Measurements from ENCODE around the gene CCDC60. TPM values are rescaled to one million over a fixed set of nuclear protein-coding genes. Genes with fewer than 3 reads are reported as not detected.

CCDC60 gene
- polyA plus RNA-seq, 4 donors: 0.15 to 0.20 (median 0.19) TPM; not detected in 1

DNA sequence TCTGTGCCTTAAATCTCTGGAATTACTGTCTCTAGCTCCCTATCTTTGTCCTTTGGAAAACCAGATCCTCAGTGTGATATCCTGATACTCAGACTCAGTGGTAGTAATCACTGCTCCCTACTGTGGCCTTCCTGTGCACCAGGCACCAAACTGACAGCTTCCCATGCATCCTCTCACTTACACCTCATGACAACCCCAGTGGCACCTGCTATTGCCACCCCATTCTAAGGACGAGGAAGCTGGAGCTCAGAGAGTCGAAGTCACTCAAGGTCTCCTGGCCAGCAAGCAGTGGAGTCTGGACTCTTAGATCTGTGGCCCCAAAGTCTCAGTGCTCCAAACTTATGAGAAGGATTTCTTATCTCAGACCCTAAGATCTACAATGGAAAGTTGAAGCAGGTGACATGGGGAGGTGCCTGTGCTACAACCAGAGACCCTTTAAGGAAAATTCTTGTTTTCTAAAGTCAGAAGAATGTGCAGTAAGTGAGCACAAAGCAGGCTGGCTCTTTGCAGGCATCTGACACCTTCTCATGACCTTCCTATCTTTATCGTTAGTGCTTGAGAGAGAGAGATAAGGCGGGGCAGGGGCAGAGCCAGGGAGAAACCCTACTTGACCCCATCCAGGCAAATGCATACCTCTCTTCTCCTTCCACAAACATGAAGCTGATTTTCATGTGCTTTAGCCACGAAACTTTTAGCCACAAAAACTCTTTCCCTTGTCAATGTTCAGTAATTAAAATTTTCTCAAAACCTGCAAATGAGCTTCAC lies 47.1 kb downstream of the CCDC60 start:
- no peak for DNase-seq (ENCODE audit: low read depth in 4 of 4, low spot score in 3 of 4)

DNA sequence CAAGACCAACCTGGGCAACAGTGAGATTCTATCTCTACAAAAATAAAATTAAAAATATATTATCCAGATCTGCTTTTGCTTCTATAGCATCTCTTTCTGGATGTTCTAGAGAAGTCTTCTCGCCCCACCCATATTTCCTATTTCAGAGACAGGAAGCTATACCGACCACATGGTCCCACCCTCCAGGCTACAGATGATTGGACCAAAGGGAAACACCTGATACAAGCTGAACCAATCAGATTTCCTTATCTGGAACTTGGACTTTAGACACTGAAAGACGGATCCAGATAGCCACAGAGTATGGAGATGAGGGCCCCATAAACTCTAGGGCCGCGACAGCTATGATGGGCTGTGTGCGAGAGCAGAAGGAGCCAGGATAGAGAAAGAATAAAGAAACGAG lies 48.7 kb downstream of the CCDC60 start:
- no peak for DNase-seq (ENCODE audit: low read depth in 4 of 4, low spot score in 3 of 4)

DNA sequence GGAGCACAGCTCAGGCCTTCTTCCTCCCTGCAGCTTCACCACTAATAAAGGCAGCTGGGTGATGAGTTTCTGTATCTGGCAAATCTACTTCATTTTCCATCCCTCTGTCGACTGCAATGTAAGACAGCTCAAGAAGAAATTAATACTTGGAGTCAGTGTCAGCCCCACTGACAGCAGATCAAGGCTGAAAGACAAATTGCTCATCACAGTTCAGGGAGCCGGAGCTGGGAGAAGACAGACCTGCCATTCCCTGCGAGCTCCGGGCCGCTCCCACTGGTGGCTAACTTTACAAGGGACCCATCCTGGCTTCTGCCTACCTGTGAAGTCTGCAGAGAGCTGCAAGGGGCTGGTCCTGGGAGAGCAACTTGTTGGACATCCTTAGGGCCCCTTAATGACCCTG lies 49.8 kb downstream of the CCDC60 start:
- DNase-seq (ENCODE audit: low read depth in 4 of 4, low spot score in 3 of 4): no peak

DNA sequence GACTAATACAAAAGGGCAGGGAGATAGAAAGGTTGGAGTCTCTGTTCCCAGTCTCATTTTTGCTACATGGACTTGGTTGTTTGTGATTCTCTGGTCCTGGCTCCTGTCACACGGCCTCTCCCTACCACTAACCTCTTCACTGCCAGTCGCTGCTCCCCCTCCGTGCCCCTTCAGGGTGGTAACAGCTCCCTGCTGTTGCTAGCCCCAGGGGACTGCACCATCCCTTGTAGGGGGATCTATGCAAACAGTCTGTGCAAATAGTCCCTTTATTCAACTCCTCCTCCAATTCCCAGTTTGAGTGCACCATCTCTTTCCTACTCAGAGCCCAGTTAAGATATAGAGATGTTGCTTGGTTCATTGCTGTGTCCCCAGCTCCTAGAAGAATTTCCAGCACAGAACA lies 51.1 kb downstream of the CCDC60 start:
- DNase-seq (ENCODE audit: low read depth in 4 of 4, low spot score in 3 of 4): no peak

DNA sequence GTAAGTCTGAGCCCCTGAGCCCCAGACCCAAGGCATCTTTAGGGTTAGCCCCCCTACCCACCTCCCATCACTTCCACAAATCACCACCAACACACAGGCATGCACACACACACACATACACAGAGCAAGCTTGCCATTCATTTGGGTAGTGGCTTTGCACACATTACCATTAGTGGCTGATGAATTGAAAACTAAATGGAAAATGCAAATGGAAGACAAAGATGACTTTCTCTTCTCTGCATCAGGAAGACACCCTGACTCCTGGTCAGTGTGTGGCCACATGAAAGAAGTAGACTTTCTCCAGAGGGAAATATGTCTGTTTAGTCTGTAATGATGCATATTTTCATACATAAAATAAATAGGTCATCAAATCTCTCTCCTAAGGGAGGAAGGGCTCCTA lies 55.2 kb downstream of the CCDC60 start:
- no peak for DNase-seq (ENCODE audit: low read depth in 4 of 4, low spot score in 3 of 4)

DNA sequence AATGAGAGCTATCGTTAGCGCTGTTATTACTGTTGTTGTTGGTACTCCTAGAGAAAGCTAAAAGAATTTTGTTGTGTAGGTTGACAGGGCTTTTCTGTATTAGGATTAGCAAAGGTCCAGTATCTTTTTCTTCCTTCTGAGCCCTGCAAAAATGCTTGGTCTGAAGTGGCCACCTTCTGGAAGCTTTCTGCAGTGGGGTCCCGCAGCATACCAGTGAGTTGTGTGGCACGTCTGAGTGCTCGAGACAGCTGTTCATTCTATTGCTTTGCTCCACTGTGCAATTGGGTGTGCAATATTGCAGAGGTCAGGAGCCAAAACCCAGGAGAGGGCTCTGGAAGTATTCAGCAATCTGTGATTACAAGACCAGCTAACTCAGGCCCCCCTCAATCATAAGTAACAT lies 57.1 kb downstream of the CCDC60 start:
- no peak for DNase-seq (ENCODE audit: low read depth in 4 of 4, low spot score in 3 of 4)

DNA sequence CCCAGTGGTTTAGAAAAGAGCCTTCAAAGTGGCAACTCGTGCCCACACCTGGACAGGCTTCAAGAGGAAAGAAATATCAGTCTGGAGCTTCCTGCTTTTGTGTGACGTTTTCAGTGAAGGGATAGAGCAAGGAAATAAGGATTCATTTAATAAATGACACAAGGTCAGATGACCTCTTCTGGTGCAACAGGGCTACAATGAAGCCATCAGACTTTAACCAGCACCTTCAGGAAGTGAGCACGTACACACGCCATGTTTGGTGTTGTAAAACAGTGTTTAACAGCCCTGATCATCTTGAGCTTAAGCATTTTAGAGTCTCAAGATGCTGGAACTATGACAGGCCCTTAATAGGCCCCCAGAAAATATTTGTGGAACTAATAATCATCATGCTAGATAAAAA lies 59.1 kb downstream of the CCDC60 start:
- no peak for DNase-seq (ENCODE audit: low read depth in 4 of 4, low spot score in 3 of 4)

DNA sequence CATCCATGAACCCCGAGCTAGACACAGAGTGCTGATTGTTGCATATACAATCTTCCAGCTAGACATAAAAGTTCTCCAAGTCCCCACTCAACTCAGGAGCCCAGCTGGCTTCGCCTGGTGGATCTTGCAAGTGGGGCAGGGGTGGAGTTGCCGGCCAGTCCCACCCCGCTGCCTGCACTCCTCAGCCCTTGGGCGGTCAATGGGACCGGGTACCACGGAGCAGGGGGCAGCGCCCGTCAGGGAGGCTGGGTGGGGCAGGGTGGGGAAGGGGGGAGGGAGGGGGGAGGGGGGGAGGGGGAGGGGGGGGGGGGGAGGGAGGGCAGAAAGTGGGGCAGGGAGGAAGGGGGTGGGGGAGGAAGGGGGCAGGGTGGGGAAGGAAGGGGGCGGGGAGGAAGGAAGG lies 63.0 kb downstream of the CCDC60 start:
- DNase-seq (ENCODE audit: low read depth in 4 of 4, low spot score in 3 of 4): no peak

DNA sequence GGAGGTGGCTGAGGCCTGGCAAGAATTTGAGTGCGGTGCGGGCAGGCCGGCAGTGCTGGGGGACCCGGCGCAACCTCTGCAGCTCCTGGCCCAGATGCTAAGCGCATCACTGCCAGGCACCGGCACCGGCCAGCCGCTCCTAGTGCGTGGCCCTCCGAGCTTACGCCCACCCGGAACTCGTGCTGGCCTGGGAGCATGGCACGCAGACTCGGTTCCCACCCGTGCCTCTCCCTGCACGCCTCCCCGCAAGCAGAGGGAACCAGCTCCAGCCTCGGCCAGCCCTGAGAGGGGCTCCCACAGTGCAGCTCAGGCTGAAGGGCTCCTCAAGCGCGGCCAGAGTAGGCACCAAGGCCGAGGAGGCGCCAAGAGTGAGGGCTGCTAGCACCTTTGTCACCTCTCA lies 63.7 kb downstream of the CCDC60 start:
- DNase-seq (ENCODE audit: low read depth in 4 of 4, low spot score in 3 of 4): no peak

DNA sequence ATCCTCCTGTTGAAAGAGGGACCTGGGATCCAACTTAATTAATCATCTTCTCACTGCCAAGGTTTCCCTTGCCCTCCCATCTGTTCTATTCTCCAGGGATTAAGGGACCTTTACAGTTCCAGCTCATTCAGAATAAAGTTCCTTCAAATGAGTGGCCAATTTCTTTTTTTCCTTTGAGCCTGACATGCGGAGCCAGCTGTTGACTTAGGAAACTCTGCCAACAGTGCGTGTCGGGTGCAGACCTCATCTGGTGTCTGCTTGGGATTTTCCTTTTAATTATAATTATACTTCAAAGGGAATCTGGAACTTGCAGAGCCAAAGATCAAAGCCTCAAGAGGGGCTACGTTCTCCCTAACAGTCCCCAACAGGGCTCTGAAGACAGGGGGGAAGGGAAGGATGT lies 64.8 kb downstream of the CCDC60 start:
- no peak for DNase-seq (ENCODE audit: low read depth in 4 of 4, low spot score in 3 of 4)

DNA sequence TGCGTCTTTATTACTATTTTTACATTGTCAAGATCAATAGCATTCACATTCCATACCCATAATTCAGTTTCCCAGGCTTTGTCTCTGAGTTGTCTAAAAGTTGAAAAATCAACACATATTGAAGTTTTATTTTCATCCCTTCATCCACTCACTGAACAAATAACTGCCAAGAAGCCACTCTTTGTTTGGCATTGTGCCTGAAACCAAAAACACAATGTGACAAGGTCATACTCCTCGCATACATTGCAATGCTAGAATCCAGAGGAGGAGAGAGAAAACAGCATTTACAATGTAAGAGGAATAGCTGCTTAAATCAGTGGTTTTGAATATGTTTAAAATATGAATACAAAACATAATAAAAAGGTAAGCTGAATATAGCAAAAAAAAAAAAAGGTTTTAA lies 71.8 kb downstream of the CCDC60 start:
- no peak for DNase-seq (ENCODE audit: low read depth in 4 of 4, low spot score in 3 of 4)

DNA sequence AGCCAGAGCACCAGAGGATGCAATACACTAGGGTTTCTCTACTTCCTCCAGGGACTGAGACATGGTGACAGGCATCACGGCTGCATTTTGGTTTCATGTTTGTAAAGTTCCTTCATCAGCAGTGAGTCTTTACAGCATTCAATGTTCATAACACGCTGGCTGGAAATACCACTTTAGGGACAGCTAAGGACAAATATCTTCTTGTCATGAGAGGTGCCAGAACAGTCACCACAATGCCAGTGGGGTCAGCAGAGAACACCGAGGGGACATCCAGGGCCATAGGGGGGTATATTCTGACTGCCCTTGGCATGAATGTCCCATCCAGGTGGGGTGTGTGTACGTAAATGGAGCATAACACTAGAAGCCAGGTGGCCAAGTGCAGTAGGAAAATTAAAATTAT lies 72.3 kb downstream of the CCDC60 start:
- no peak for DNase-seq (ENCODE audit: low read depth in 4 of 4, low spot score in 3 of 4)

DNA sequence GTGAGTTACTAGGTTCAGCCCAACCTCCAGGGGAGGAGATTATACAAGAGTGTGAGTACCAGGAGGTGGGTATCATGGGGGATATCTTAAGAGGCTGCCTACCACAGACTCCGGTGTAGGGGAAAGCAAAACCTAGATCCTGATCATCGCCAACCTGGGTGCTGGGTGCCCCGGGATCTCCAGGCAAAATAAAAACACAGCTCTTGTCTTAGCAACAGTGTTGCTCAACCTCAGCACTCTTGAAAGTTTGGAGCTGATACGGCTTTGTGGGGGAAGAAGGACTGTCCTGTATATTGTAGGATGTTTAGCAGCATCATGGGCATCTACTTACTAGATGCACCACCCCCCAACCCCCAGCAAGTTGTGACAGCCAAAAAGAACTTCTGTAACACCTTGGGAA lies 74.5 kb downstream of the CCDC60 start:
- no peak for DNase-seq (ENCODE audit: low read depth in 4 of 4, low spot score in 3 of 4)

DNA sequence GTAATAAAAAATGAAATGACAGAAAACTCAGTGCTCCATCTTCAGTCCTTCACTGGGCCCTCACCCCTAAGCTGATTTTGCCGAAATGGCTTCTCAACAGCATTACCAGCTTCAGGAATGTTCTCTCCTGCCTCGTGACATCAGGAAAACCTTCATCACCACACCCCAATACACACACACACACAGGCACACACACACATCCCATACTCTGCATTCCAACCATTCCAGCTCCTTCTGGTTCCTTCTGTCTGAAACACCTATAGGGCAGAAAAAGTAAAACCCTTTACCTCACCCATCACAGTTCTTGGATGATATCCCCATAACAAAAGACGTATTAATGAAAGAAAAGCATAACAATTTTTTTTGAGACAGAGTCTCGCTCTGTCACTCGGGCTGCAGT lies 75.9 kb downstream of the CCDC60 start:
- DNase-seq (ENCODE audit: low read depth in 4 of 4, low spot score in 3 of 4): no peak

DNA sequence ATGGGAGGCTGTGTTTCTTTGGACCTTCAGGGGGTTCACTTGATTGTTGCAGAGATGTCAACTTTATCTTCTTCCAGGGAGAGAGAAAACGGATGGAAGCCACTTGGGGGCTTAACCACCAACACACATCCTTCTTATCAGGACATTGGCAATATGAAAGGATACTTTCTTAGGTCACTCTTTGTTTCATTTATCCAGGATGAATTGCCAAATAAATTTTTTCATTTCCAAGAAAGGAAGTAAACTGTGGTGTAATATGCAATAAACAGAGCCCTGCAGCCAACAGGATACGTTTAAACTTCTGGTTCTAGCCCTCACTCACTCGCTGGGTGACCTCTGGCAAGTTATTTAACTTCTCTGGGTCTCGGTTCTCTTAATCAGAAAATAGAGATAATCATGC lies 77.8 kb downstream of the CCDC60 start:
- no peak for DNase-seq (ENCODE audit: low read depth in 4 of 4, low spot score in 3 of 4)

DNA sequence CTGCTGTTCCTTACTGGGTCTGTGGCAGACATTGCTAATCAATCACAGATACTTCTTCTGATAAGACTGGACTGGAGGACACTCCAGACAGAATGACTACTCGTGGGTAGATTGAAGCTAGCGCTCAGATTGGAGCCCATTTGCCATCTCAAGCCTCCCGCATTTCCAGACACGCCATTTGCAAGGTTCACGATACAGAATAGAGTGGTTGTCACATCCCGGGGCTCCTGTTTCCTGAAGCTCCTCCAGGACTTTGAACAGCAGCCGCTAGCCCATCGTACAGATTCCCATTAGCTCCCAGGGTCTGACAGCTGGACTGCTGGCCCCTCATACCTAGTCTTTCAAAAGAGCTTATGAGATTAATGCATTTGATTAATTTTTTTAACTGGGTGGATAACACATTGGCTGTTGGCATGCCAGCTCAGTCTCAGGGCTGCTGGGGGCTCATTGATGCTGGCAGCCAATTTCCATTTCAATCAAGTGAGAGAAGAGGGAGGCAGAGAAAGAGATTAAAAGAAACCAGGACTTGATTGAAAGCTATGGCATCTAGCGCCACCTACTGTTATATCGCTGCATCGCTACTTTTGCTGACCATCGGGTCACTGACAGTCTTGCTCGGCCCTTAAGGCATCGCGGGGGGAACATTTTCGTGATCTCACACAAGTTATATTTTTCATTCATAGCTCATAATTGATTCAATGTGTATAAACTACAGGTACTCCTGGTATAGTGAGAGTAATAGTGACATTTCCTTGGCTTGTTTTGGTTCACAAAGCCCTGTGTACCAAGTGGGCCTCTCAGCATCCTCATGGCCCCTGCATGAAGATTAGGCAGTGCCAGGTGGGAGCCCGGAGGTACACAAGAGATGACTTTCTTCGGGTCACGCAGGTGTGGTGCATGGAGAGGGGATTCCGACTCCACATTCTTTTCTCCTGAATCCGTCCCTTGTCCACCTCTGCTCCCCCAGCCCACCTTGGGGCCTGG lies 78.6 kb downstream of the CCDC60 start:
- peak in 3 of 4 donors; percentile 33 to 50 (median 33) for DNase-seq (ENCODE audit: low read depth in 4 of 4, low spot score in 3 of 4)

DNA sequence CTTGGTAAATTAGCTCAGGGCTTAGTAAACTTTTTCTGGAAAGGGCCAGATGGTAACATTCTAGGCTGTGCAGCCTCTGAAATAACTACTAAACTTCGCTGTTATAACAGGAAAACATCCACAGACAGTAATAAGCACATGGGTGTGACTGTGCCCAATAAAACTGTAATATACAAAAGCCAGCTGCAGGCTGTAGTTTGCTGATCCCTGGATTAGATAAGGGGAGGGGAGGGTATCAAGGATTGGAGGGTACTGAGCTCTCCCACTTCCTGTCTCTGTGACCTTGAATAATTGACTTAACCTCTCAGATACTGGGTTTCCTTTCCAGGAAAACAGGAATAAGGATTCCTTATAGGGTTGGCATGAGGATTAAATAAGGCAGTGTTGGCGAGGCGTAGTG lies 81.2 kb downstream of the CCDC60 start:
- DNase-seq (ENCODE audit: low read depth in 4 of 4, low spot score in 3 of 4): no peak

DNA sequence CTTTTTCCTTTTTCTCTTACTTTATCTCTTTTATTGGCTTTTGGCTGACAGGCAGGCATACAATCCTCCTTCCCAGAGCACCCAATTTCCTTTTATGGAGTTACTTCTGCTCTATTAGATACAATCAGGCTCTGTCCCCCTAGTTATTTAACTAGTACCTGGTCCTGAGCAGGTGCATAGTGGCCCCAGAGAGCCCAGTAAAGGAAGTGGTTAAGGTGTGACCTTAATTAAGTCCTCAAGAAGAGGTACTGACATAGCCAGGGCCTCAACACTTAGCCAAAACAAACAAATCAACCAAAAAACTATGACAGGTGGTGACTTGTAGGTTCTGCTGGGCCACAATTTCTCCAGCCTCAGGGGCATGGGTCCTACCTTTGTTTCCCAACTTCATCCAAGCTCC lies 82.9 kb downstream of the CCDC60 start:
- DNase-seq (ENCODE audit: low read depth in 4 of 4, low spot score in 3 of 4): no peak

DNA sequence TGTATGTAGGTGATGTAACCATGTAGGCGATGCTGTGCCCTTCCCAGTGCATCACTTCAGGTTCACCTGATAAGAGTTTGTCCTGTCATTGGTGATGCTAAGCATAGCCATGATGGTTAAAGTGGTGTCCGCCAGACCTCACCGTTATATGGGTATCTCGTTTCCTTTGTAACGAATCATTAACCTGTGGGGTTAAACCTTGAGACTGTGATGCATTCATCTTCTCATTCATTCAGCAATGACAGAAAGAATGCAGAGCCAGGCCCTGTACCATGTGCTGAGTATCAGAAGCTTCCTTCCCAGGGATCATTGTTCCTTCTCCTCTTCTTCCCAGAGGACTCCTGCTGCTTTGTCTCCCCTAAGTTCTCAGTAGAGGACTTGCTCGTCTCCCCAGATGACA lies 84.9 kb downstream of the CCDC60 start:
- DNase-seq (ENCODE audit: low read depth in 4 of 4, low spot score in 3 of 4): no peak

DNA sequence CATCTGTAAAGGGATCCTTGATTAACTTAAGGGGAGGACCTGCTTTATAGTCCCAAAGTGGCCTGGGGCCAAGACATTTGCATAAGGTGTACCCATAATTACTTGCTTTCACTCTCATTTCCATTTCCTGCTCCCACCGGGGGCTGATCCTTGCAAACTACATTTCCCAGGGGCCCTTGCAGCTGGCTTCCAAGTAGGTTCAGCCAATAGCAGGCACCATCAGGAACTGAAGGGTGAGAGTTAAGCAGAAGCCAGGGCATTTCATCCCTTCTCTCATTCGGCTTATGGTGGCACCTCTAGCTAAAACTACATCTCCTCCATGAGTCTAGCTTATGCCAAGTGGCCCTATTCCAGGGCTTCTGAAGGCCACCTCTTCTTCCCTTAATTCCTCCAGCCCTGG lies 88.8 kb downstream of the CCDC60 start:
- no peak for DNase-seq (ENCODE audit: low read depth in 4 of 4, low spot score in 3 of 4)

DNA sequence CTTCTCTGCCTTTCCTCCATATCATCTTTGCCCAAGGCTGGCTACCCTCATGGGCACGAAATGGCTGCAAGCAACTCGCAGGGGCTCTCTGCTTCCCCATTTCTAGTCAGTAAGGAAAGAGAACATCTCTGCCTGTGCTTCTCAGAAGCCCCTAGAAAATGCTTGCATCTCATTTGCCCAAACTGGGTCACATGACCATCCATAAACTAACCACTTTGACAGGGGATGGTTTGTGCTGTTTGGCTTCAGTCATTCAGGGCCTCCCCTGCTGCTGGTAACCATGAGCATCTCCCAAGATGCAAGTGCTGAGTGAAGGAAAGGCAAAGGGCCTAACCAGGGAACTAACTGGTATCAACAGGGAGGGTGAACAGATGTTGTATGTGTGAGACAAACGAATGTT lies 91.1 kb downstream of the CCDC60 start:
- no peak for DNase-seq (ENCODE audit: low read depth in 4 of 4, low spot score in 3 of 4)

DNA sequence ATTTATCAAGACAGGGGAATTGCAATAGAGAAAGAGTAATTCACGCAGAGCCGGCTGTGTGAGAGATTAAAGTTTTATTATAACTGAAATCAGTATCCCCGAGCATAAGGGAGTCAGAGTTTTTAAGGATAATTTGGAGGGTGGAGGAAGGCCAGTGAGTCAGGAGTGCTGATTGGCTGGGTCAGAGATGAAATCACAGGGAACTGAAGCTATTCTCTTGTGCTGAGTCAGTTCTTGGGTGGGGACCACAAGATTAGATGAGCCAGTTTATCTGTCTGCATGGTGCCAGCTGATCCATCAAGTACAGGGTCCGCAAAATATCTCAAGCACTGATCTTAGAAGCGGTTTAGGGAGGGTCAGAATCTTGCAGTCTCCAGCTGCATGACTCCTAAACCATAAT lies 96.6 kb downstream of the CCDC60 start:
- no peak for DNase-seq (ENCODE audit: low read depth in 4 of 4, low spot score in 3 of 4)
